HepG2 (cell line): Measurements from ENCODE around the gene SYNGR4. TPM values are rescaled to one million over a fixed set of nuclear protein-coding genes. Genes with fewer than 3 reads are reported as not detected.

ENCODE experiments used
- ATAC-seq: fragments of 200-7000 bp; cut with Tn5 transposase; 3 replicates; pipeline ENCODE4 v1.9.1; 2020; ENCODE audit warnings: mild to moderate bottlenecking, moderate library complexity
- BruUV-seq: library from RNA; stranded (reverse); fragments of 400-500 nt; replicated peaks from 2 replicates; lab custom pipeline; 2021; lab: Mats Ljungman, UMichigan
- CTCF ChIA-PET: fragments of 300-600 bp; formaldehyde crosslinking; extraction: SDS; loops from one replicate; lab custom pipeline; 2021; ENCODE audit warnings: low total read pairs, inconsistent platforms, low intra/inter-chr PET ratio; lab: Yijun Ruan, JAX
- POLR2A ChIA-PET: fragments of 350-600 bp; sonication (Branson Sonifier 250); formaldehyde crosslinking; loops from one replicate; lab custom pipeline; 2020; ENCODE audit warnings: antibody characterized with exemption, inconsistent platforms; lab: Yijun Ruan, JAX
- DNase-seq: peaks from one replicate; pipeline ENCODE4 v3.0.0-alpha.2; 2015; ENCODE audit warnings: low spot score
- FAIRE-seq: peaks from 3 replicates; lab custom pipeline; 2011; peaks lifted over from hg19 to GRCh38; lab: Jason Lieb, UNC
- H2AFZ ChIP-seq: one replicate; pipeline ENCODE4 v1.6.1; 2011; ENCODE audit warnings: low read length, inconsistent platforms
- H3K27ac ChIP-seq: fragments of 300-600 bp; 3 replicates; pipeline ENCODE4 v1.8.0; 2011; ENCODE audit warnings: mixed run types, mild to moderate bottlenecking, mixed read lengths, low read length, inconsistent platforms; ENCODE audit not compliant: insufficient read depth; ENCODE audit errors: extremely low read length
- H3K27me3 ChIP-seq, 2 experiments: fragments of 200-600 bp in 1 of 2; 2 replicates in 1 of 2; 3 replicates in 1 of 2; pipeline versions ENCODE4 v1.6.0 to v1.8.0; 2011; ENCODE audit warnings: low read length in 2 of 2, mild to moderate bottlenecking in 2 of 2, moderate library complexity in 2 of 2, inconsistent platforms in 1 of 2; ENCODE audit not compliant: insufficient read depth in 2 of 2, control insufficient read depth in 1 of 2
- H3K36me3 ChIP-seq, 2 experiments: fragments of 200-600 bp in 1 of 2; replicated peaks in 1 of 2; 2 replicates in 1 of 2; 3 replicates in 1 of 2; pipeline versions ENCODE4 v1.5.1 to v1.8.0; 2011; ENCODE audit warnings: low read length in 2 of 2, inconsistent platforms in 1 of 2; ENCODE audit not compliant: insufficient read depth in 2 of 2, control insufficient read depth in 1 of 2
- H3K4me1 ChIP-seq: 2 replicates; pipeline ENCODE4 v1.5.1; 2012; ENCODE audit warnings: low read length, inconsistent platforms; ENCODE audit not compliant: insufficient read depth
- H3K4me2 ChIP-seq: 2 replicates; pipeline ENCODE4 v1.6.0; 2011; ENCODE audit warnings: low read depth, low read length, inconsistent platforms
- H3K4me3 ChIP-seq, 3 experiments: fragments of 200-600 bp in 1 of 3; sonication (generic), shearing (Covaris generic) in 1 of 3; replicated peaks in 1 of 3; 2 replicates each; pipeline ENCODE4 v1.5.1; 2011 to 2016; ENCODE audit warnings: low read length in 3 of 3, inconsistent platforms in 2 of 3, low read depth in 2 of 3, mild to moderate bottlenecking in 2 of 3, control low read depth in 1 of 3, mixed read lengths in 1 of 3; ENCODE audit not compliant: insufficient read depth in 1 of 3
- H3K79me2 ChIP-seq: one replicate; pipeline ENCODE4 v1.6.1; 2011; ENCODE audit warnings: low read length, inconsistent platforms; ENCODE audit not compliant: insufficient read depth
- H3K9ac ChIP-seq: 2 replicates; pipeline ENCODE4 v1.6.0; 2011; ENCODE audit warnings: mild to moderate bottlenecking, low read depth, low read length, inconsistent platforms; ENCODE audit not compliant: insufficient read depth
- H3K9me3 ChIP-seq: 2 replicates; pipeline ENCODE4 v1.5.1; 2012; ENCODE audit warnings: mild to moderate bottlenecking, low read length
- H4K20me1 ChIP-seq: 2 replicates; pipeline ENCODE4 v1.6.0; 2011; ENCODE audit warnings: inconsistent platforms, mild to moderate bottlenecking, low read length, moderate library complexity; ENCODE audit not compliant: insufficient read depth
- FOSL2 ChIP-seq: sonication (generic); formaldehyde crosslinking; IDR thresholded peaks from 2 replicates; pipeline ENCODE4 v1.4.0; 2020; ENCODE audit warnings: missing genetic modification reagents
- HMG20A ChIP-seq: IDR thresholded peaks from 2 replicates; pipeline ENCODE4 v1.6.1; 2016; ENCODE audit warnings: borderline replicate concordance
- ISX ChIP-seq: sonication (generic); formaldehyde crosslinking; conservative IDR thresholded peaks from 2 replicates; pipeline ENCODE4 v1.5.0; 2020; ENCODE audit warnings: missing genetic modification reagents
- KAT7 ChIP-seq: IDR thresholded peaks from 2 replicates; pipeline ENCODE4 v1.6.1; 2018; ENCODE audit warnings: borderline replicate concordance, missing compliant biosample characterization
- MAFF ChIP-seq: IDR thresholded peaks from 2 replicates; pipeline ENCODE4 v1.6.1; 2011; ENCODE audit warnings: low read depth, low read length, improper control_type of control experiment
- MED13 ChIP-seq: sonication (generic); formaldehyde crosslinking; IDR thresholded peaks from 2 replicates; pipeline ENCODE4 v1.5.0; 2020; ENCODE audit warnings: missing genetic modification reagents
- MTA1 ChIP-seq: sonication (generic); formaldehyde crosslinking; IDR thresholded peaks from 2 replicates; pipeline ENCODE4 v1.4.0; 2020; ENCODE audit warnings: missing genetic modification reagents, mild to moderate bottlenecking, borderline replicate concordance
- MTERF4 ChIP-seq: sonication (generic); formaldehyde crosslinking; IDR thresholded peaks from 2 replicates; pipeline ENCODE4 v1.8.0; 2023; ENCODE audit warnings: mild to moderate bottlenecking, missing genetic modification reagents
- MXD4 ChIP-seq: IDR thresholded peaks from 2 replicates; pipeline ENCODE4 v1.6.1; 2016; ENCODE audit warnings: mild to moderate bottlenecking, missing biosample characterization, missing genetic modification reagents
- NFAT5 ChIP-seq: sonication (generic); formaldehyde crosslinking; IDR thresholded peaks from 2 replicates; pipeline ENCODE4 v1.4.0; 2020; ENCODE audit warnings: missing genetic modification reagents
- NFKBIZ ChIP-seq: IDR thresholded peaks from 2 replicates; pipeline ENCODE4 v1.6.1; 2018; ENCODE audit warnings: missing genetic modification reagents, missing compliant biosample characterization
- PLSCR1 ChIP-seq: sonication (generic); formaldehyde crosslinking; IDR thresholded peaks from 2 replicates; pipeline ENCODE4 v1.5.0; 2020; ENCODE audit warnings: missing genetic modification reagents, mild to moderate bottlenecking, borderline replicate concordance
- SKI ChIP-seq: fragments of 450-650 bp; IDR thresholded peaks from one replicate; pipeline ENCODE4 v1.6.1; 2018; ENCODE audit warnings: mild to moderate bottlenecking; ENCODE audit not compliant: partially characterized antibody
- ZBTB21 ChIP-seq: sonication (generic); formaldehyde crosslinking; IDR thresholded peaks from 2 replicates; pipeline ENCODE4 v1.4.0; 2020; ENCODE audit warnings: missing genetic modification reagents
- ZNF543 ChIP-seq: sonication (generic); formaldehyde crosslinking; IDR thresholded peaks from 2 replicates; pipeline ENCODE4 v1.4.0; 2020; ENCODE audit warnings: mild to moderate bottlenecking, missing genetic modification reagents
- WGBS: methylation state at CpG from one replicate; pipeline ENCODE4 v1.1.6; 2017; ENCODE audit warnings: low lambda C conversion rate; 5-methylcytosine and 5-hydroxymethylcytosine counted together
- in situ Hi-C: cut with HindIII; loops from 2 replicates; pipeline ENCODE4 v1.10.0; 2017; ENCODE audit warnings: low pct_unique_long_range_greater_than_20kb; ENCODE audit not compliant: extremely low pct_ligation_motif_present
- intact Hi-C: fragments of 100-400 bp; cut with micrococcal nuclease; formaldehyde crosslinking; loops from one replicate; pipeline ENCODE4 v1.10.0; 2022; ENCODE audit not compliant: unreplicated experiment
- polyA plus RNA-seq, 8 experiments: library from polyadenylated mRNA; depleted of rRNA in 3 of 8; stranded (reverse) in 7 of 8; unstranded in 1 of 8; fragments of >200 nt; fragmentation: Illumina TruSeq in 4 of 8; extraction: Trizol in 4 of 8; gene quantifications; 2 replicates each; pipeline versions ENCODE4 v1.2.1 to v1.2.3, GENCODE V29; 2011 to 2016; ENCODE audit warnings: low read depth in 4 of 8, missing spikeins in 1 of 8, mixed read lengths in 1 of 8; ENCODE audit not compliant: insufficient read depth in 1 of 8
- total RNA-seq, 5 experiments: library from RNA; depleted of rRNA; stranded (reverse); fragments of >200 nt; fragmentation: Illumina TruSeq; extraction: Trizol; gene quantifications; 2 replicates each; pipeline ENCODE4 v1.2.3, GENCODE V29; 2016; ENCODE audit warnings: low read depth in 1 of 5

The SYNGR4 gene
- total and polyA plus RNA-seq, 2 of the 13 experiments (the other 11 are each of a cell fraction or from before 2014, with no cell fraction given): not detected

- Histone ChIP-seq H3K4me2 (peak overlapping the region; percentile 81), H3K9ac (peak overlapping the region; percentile 49), H2AFZ (no peak overlapping the region), H3K4me1 (peaks cover 61% of the 10 kb centered on the region), H3K79me2 (no peaks in the 10 kb centered on the region), H3K4me3 (peak overlapping the region; percentile 38 to 69 (median 40); a peak in 5 of 6 replicates), H4K20me1 (no peaks in the 10 kb centered on the region), H3K27me3 (peaks cover 9 to 40% of the 10 kb centered on the region in 2 experiments), H3K36me3 (no peaks in the 10 kb centered on the region), H3K9me3 (no peaks in the 10 kb centered on the region), H3K27ac (no peak overlapping the region)
- 43% methylated on average over 65 of the region's 104 CpGs for WGBS
- CTCF ChIA-PET: no interaction called here
- BruUV-seq: no TSS peak
- in situ Hi-C loops (no loop called here), intact Hi-C loops (no loop called here)
- peak; percentile 25 for ATAC-seq
- FAIRE-seq: no peak
- POLR2A ChIA-PET: no interaction called here
- DNase-seq: peak; percentile 44
- no peak for TF ChIP-seq MAFF
- TF ChIP-seq NFKBIZ (CRISPR knock-in tag): no peak
- no peak for TF ChIP-seq FOSL2 (CRISPR knock-in tag)
- TF ChIP-seq KAT7 (CRISPR knock-in tag): no peak
- no peak for TF ChIP-seq MTA1
- TF ChIP-seq MXD4 (CRISPR knock-in tag): no peak
- no peak for TF ChIP-seq ZNF543 (CRISPR knock-in tag)
- no peak for TF ChIP-seq PLSCR1 (CRISPR knock-in tag)
- TF ChIP-seq MED13 (CRISPR knock-in tag): no peak
- TF ChIP-seq ZBTB21 (CRISPR knock-in tag): no peak
- no peak for TF ChIP-seq NFAT5 (CRISPR knock-in tag)
- TF ChIP-seq MTERF4 (CRISPR knock-in tag): no peak
- no peak for TF ChIP-seq HMG20A
- TF ChIP-seq SKI: peak; percentile 39
- no peak for TF ChIP-seq ISX (CRISPR knock-in tag)
Measured at GRCh38 chr19:48398375-48399235, 34.4 kb downstream of the SYNGR4 start.
